Medulla oblongata (tissue), 1 donor: Measurements from ENCODE around the gene FOXP1.

Source experiments
- DNase-seq: peaks from one replicate; pipeline ENCODE4 v3.0.0-alpha.2; 2015; ENCODE audit errors: extremely low spot score

The FOXP1 gene

DNA sequence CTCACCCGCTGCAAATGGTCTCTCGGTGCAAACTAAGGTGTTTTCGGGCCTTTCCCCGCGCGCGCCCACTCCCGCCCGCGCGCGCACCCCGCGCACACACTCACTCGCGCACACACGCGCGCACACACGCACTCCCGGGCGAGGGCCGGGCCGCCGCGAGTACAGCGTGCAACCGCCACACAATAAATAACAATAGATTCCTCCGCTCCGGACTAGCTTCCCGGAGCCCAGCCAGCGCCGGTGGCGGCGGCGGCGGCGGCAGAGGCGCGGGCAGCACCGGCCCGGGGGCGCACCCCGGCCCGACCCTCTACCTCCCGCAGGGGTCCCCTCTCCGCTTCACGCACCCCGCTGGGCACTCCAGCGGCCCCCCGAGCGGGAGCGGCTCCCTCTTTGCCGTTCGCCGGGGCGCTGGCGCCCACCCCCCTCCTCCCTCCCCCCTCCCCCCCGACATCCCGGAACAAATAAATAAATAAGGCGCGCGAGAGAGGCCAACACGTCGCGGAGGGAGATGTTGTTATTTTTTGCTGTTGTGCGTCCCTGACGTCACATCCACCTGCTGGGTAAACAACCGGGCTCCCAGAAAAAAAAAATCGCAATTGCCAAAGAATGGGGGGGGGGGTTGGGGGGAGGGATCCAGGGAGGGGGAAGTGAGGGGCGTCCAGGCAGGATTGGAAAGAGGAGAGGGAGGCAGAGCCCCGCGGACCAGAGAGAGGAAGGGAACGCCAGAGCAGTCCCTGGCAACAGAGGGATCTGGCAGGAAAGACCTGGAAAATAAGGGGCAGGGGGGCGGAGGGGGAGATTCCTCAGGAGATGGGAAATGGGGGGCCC lies at the start of gene FOXP1:
TSS of gene FOXP1 (minus strand) at position 163 of the 828 bp plus-strand sequence. CDS start 385,347 bp downstream, outside the sequence.
- peak; percentile 81 for DNase-seq

DNA sequence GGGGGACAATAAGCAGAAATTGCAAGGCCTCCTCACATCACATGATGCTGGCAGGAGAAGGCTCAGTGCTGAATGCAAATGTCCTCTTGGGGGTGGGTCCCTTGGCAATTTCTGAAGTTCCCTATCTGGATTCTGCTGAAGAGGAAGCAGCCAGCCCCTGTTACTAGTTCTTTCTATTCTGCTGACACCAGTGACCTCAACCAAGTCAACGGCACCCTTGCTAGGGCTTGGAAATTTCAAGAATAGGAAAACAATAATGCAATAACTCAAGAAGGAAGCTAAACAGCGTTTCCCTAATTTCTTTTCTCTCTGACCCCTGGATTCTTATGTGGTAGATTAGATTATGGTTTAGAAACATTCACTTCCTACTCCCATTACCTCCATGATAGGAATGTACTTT lies 46.2 kb upstream of the FOXP1 start:
- DNase-seq = peak; percentile 31

DNA sequence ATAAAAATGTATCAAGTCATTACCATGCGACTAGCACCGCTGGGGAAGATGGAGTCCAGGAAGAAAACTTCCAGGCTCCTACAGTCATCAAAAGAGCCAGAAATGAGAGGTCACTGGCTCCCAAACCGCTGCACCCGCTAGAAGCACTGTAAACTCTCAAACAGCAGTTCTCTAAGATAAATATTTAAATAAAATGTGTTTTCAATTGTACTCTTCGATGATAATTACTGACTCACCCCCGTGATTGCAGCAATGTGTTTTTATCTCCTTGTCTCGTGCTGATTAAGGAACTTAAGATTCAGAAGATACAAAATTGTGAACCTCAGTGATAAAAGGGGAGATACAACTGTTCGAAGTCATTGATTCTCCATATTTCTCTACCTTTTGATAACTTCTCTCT lies 45.8 kb upstream of the FOXP1 start:
- no peak for DNase-seq

DNA sequence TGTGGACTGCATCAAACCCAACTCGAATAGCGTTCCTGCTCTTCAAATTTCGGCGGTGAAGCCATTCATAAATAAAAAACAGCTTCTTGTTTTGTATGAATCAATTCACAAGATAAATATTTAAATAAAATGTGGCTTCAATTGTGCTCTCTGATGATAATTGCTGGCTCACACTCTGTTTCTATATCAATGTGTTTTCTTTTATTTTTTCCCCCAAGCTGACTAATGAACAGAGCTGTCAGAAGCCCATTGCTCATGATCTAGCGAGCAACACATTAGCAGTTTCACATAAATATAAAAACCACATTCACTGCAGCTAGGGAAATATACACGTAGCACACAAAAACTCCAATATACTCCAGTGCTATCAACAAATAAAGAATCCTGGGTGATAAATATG lies 45.0 kb upstream of the FOXP1 start:
- DNase-seq = no peak

DNA sequence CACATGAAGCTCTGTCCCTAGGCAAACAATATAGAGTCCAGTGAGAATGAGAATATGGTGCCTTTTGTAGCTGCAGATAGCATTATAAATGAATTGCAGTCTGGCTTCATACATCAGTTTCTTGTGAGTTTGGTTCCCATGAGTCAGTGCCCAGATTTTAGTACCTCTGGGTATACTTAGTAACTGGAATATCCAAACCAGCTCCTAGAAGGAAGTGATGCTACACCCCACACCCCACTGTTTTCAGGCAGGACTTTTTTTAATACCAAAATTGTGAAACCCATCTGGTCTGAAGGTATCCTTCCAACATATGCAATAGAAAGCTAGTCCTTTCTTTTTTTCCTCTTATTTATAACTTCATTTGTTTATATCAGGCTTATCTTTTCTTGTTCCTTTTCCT lies 42.1 kb upstream of the FOXP1 start:
- DNase-seq = no peak

DNA sequence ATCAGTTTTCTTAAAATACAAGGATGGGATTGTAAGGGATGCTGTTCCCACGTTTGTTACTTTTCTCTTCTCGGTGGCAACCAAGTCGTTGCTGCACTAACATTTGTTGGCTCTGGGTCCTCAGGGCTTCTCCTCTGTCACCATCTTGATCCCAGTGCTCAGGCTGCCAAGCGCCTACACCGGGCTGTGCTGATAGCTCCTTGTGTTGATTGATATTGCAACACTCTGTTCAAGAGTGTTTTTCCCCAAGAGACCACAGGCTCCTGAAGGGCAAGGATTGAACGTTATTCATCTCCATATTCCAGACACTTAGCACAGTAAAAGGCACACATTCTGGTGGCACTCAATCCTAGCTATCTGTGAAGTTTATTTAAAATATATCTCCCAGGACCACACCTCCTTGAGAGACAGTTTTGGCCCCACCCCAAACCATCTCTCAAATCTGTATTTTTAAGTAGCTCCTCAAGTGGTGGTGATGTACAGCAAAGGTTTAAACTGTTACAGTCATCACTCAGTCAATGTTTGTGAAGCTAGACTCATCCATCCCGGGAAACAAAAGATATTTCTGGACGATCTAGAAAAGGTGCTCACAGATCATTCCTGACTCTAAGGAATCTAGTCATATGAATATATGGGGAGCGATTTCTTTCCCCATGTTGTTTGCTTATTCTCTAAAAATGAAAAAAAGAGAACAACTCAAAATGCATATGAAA lies 38.5 kb upstream of the FOXP1 start:
- no peak for DNase-seq

DNA sequence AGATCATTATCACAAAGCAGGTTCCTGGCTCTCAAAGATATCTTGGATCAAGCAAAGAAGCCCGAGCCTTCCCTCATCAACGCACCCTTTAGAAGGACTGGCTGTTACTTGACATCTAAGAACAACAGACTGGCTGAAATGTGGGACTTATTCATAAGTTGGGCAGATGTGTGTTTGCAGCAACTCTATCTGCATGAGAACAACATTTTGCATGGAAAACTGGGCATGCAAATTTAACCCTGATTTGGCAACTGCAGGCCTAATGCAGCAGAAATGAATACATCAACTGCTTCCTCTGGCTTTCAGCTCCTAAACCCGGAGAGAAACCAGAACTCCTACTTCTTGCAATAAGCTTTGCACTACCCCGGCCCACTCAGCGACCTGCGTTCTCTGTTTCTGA lies 35.0 kb upstream of the FOXP1 start:
- DNase-seq = no peak

DNA sequence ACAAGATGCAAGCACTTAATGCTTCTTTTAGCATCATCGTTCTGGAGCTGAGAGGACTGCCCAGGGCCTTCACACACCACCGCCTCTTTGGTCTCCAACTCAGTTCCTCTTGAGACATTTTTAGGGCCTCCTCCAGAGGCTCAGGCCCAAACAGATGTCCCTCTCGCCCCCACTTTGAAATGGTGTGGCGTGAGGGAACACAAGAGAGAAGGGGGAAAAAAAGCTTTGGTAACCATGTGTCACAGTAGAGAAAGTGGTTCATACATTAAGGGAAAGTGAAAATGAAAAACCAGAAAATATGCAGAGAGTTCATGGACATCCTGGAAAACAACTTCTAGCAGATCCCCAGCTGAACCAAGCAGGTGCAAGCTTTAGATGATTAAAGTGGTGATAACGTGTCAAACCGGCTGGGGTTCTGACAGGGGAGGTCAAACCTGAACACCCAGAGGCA lies 33.1 kb upstream of the FOXP1 start:
- DNase-seq = no peak

DNA sequence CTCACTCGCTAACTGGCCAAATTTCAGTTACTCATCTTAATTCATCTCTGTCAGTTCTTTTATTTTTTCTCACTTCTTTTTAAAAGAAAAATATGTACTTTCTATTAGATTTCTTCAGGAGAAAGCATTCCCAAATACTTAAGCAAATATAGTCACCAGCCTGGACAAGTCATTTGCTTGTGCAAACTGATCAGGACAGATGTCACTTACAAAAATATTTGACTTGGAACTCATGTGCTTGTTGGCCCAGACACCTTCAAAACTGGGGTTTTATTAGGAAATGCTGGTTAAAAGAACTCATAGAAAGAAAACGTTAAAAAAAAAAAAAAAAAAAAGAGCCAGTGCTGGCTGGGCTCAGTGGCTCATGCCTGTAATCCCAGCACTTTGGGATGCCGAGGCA lies 31.3 kb upstream of the FOXP1 start:
- DNase-seq = no peak

DNA sequence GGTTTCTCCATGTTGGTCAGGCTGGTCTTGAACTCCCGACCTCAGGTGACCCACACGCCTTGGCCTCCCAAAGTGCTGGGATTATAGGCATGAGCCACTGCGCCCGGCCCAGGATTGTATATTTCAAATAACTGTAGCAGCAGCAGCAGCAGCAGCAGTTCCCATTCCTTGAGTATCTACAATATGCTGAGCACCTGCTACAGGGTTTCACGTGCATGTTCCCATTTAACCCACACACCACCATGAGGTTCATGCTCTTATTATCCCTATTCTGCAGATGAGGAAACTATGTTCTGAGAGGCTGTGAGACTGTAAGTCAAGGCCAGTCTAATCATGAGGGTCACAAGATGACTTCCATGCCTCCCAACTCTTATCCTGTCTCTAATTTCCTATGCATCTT lies 30.9 kb upstream of the FOXP1 start:
- no peak for DNase-seq

DNA sequence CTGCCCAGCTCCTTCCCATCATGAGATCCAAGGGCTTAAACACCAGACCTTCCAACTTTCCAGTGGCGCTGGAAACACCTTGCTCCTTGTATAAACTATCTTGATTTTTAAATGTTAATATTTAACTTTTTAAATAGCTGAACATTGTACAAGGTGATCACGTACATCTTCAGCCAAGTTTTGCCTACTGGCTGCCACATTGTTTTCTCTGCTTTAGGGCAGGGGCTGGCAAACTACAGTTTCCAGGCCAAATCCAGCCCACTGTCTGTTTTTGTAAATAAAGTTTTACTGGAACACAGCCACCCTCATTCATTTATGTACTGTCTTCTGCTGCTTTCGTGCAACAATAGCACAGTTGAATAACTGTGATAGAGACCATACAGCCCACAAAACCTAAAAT lies 27.6 kb upstream of the FOXP1 start:
- DNase-seq = no peak

DNA sequence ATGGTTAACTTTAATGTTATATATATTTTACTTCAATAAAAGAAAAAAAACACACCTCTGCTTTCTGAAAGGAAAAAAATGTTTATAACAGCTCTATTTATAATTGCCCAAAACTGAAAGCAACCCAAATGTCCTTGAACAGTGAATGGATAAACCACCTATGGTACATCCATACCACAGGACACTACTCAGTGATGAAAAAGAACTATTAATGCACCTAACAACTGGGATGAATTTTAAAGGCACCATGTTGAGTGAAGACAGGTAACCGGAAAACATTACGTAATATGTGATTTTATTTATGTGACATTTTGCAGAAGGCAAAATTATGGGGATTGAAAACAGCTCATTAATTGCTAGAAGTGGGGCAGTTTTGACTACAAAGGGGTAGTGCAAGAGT lies 23.8 kb upstream of the FOXP1 start:
- no peak for DNase-seq

DNA sequence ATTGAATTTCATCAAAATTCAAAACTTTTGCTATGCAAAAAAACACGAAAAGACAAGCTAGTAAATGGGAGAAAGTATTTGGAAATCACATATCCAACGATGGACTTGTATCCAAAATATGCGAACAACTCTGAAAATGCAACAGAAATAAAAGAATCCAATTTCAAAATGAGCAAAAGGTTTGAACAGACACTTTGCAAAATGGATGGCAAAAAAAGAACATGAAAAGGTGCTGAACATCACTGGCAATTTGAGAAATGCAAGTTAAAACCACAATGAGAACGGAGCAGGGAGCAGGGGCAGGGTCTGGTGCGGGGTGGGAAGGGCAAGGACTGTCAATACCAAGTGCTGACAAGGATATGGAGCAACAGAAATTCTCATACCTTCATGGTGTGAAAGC lies 23.1 kb upstream of the FOXP1 start:
- no peak for DNase-seq

DNA sequence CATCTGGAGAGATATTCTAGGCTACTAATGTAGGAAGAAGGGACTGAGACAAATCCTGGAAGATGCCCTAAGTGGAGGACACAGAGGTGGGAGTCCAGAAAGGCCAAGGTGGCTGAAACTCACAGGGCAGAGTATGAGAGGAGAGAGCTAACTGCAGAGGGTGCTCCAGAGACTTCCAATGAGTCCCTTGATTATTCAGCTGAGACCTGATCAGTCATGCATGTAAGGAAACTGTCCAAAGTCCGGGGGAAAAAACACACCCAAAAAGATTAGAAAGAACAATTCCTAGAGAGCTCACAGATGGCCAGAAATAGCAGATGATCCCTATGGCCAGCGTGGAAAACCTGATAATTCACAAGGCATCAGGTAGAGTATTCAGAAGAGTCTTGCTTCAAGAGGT lies 18.7 kb upstream of the FOXP1 start:
- no peak for DNase-seq

DNA sequence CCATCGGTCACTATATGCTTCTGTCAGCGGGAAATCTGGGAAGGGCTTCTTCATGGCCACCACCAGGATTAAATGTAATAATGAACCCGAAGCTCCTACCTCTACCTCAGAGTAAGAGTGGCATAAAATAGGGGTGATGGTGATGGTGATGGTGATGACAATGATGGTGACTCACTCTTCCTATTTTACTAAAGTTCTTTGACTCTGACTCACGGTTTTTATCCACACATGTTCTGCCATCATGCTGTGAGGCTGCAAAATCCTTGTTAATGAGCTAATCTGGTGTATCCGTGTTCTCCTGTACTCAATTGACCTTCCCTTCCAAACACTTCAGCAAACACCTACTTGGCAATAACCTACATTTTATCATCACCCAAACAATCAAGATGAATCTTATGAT lies 18.3 kb upstream of the FOXP1 start:
- no peak for DNase-seq

DNA sequence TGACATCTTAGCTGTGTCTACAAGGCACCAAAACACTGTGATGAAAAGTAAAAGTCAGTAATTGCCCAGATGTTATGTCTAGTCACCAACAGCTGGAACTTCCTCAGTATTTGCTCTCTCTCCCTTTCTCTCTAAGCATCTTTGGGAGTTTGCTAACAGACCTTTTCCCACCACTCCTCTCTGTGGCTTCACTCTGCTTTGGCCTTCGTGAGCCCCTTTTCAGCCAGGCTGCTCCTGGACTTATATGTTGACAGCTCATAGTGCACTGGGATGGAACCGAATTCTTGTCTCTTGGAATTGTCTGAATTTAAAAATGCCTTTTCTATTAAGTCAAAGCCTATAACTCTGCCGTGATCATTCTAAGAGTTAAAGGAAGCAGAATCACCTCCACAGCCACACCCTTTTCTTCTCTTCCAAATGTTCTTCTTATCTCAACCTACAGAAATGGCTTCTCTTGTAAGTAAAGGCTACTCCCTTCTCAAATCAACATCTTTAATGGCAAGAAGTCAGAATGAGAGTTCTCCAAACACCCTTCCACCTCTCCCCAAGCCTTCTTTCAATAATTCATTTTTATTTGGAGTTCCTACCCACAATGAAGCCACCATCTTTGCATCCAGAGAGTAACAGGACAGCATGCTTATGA lies 17.2 kb upstream of the FOXP1 start:
- no peak for DNase-seq

DNA sequence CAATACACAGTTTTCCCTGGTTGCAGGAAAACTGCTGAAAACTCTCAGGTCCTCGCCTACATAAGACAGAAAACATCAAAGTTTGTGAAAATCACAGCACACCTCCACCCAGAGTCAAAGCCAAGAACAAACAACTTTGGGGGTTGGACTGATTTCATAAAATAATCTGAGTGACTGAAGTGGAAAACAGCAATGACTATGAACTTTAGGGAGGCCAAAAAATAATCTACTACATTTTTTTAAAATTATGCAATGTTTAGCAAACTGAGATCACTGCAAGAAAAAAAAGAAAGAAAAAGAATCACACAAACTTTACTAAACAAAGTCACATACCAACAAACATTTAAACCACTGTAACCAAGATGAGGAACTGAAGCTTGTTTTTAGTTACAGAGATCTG lies 15.9 kb upstream of the FOXP1 start:
- no peak for DNase-seq

DNA sequence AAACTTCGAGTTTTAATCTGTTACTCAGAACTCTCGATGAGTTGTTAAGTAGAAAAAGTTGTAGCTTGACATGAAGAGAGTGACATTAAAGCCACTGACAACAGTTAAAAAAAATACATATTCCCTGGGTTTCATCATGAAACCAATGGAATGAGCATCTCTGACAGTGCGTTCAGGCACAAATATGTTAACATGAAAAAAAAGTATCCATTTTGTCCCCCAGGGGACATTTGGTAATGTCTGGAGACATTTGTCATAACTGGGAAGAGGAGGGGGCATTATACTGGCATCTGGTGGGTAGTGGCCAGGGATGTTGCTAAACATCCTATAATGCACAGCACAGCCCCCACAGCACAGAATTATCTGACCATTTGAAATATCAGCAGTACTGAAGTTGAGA lies 14.8 kb upstream of the FOXP1 start:
- DNase-seq = no peak

DNA sequence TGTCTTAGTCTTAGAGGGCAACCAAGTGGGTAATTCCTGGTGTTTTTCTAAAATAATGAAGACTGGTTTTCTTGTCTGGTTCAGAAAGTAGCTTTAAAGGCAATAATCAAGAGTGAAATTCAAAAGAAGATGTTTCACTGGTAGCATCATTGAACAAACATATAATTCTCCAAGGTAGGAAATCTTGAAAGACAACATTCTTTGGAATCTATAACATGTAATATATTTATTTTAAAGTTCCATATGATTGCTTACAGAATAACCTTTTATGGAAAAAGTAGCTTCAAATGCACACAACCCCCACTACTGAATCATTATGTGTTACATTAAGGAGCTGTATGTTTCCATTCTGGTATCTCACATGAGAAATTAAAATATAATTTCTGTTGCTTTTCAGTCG lies 13.8 kb upstream of the FOXP1 start:
- DNase-seq = no peak

DNA sequence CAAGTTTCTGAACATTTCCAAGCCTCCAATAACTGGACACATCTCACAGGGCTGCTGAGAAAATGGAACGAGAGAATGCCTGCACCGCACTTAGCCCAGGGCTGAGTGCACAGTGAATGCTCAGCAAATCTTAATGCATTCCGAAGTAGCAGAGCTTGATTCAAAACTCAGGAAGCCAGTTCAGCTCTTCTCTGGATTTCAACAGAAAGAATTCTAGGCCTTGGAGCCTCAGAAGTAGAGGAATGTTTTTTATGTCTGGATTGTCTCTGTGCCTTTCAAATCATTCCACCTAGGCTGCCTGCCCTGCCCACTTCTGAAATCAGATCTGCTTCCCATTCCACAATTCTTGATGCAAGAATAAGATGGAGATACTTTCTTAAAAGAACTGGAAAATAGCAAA lies 9.6 kb upstream of the FOXP1 start:
- no peak for DNase-seq

DNA sequence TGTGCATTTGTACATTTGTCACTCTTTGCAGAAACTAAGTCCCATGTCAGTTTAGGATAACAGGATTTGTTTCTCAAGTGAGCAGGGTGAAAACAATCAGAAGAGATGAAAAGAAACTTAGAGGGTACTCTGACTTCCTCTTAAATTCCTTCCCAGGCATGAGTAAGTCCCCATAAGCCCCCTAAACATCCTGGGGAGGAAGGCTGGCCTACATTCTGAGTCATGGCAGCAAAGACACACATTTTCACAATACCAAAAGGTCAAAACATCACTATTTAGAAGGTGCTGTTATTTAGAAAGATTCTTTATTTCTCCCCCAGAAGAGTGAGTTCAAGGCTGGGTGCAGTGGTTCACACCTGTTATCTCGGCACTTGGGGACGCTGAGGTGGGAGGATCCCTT lies 7.6 kb upstream of the FOXP1 start:
- no peak for DNase-seq

DNA sequence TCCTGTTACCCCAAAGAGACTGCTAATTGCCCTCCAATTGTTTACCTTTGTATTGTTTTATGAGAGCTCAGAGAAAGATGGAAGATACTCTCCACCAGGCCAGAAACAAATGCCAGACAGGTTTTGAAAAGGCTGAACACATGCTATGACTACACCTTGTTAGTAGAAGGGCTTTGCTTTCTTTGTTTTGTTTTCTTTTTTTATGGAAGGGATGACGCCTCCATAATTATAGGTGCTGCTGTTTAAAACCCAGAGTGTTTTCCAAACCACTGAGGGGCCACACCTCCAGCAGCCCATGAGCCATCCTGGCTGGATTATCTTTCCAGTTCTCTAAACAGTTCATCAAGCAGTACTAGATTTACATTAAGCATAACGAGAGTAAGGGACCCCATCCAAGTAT lies 5.6 kb upstream of the FOXP1 start:
- no peak for DNase-seq

DNA sequence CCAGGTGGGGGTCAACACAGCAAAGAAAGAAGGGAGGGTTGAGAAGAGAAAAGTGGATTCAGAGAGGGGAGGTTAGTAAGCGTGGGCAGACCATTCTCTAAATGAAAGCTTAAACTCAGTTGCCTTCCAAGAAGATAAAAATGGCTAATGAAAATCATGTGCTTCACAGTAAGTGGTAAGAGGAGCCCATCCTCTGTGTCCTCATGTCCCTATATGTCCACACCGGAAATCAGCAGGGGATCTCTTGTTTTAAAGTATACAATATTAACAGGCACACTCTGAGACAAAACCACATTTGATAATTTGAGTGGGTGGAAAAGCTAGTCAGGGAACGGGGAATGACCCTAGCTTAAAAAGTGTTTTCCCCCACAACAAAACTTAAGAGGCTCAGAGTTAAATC lies 4.4 kb upstream of the FOXP1 start:
- no peak for DNase-seq
